ENCODE results near the gene TRMT5.

DNA sequence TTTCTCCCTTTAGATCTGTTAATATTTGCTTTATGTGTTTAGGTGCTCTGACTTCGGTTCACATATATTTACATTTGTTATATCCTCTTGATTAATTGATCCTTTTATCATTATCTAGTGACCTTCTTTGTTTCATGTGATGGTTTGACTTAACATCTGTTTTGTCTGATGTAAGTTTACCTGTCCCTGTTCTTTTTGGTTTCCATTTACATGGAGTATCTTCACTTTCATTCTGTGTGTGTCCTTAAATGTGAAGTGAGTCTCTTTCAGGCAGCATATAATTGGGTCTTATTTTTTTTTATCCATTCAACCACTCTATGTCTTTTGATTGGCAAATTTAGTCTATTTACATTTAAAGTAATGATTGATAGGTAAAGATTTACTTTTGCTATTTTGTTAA, 24.2 kb downstream of the TRMT5 start:
- TF ChIP-seq, protein P1, sequence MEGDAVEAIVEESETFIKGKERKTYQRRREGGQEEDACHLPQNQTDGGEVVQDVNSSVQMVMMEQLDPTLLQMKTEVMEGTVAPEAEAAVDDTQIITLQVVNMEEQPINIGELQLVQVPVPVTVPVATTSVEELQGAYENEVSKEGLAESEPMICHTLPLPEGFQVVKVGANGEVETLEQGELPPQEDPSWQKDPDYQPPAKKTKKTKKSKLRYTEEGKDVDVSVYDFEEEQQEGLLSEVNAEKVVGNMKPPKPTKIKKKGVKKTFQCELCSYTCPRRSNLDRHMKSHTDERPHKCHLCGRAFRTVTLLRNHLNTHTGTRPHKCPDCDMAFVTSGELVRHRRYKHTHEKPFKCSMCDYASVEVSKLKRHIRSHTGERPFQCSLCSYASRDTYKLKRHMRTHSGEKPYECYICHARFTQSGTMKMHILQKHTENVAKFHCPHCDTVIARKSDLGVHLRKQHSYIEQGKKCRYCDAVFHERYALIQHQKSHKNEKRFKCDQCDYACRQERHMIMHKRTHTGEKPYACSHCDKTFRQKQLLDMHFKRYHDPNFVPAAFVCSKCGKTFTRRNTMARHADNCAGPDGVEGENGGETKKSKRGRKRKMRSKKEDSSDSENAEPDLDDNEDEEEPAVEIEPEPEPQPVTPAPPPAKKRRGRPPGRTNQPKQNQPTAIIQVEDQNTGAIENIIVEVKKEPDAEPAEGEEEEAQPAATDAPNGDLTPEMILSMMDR (conservative IDR thresholded peaks at IDR 0.05) = no peak
- TF ChIP-seq ZFX (IDR thresholded peaks at IDR 0.05) = no peak

Measured in C4-2B (cell line).